ENCODE data around the gene HMG20B.

DNA sequence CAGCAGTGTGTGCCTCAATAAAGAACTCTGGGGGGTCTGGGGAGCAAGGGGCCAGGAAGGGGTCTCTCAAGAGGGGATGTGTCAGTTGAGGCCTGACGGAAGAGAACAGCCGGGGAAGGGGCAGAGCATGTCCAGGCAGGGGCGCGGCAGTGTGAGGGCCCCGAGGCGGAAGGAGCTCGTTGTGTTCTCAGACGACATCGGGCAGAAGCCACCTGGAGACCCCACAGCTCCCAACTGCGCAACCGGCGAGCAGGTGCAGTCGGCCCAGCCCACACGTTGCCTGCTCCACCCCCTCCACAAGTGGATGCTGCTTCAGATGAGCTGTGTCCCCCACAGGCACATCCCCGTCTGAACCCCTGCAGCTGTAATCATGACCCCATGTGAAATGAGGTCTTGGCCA lies 48.9 kb downstream of the HMG20B start:
- TF ChIP-seq POLR2A (IDR thresholded peaks at IDR 0.05) = no peak
- TF ChIP-seq, protein P1, sequence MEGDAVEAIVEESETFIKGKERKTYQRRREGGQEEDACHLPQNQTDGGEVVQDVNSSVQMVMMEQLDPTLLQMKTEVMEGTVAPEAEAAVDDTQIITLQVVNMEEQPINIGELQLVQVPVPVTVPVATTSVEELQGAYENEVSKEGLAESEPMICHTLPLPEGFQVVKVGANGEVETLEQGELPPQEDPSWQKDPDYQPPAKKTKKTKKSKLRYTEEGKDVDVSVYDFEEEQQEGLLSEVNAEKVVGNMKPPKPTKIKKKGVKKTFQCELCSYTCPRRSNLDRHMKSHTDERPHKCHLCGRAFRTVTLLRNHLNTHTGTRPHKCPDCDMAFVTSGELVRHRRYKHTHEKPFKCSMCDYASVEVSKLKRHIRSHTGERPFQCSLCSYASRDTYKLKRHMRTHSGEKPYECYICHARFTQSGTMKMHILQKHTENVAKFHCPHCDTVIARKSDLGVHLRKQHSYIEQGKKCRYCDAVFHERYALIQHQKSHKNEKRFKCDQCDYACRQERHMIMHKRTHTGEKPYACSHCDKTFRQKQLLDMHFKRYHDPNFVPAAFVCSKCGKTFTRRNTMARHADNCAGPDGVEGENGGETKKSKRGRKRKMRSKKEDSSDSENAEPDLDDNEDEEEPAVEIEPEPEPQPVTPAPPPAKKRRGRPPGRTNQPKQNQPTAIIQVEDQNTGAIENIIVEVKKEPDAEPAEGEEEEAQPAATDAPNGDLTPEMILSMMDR (IDR thresholded peaks at IDR 0.05) = no peak
